ENCODE data around the gene DOK1. TPM values are rescaled to one million over a fixed set of nuclear protein-coding genes. Genes with fewer than 3 reads are reported as not detected.

Gene DOK1
- total RNA-seq, 1 donor from 2014 or later: 11.9 TPM

- H3K4me1 Mint-ChIP-seq: peaks cover 24% of the 10 kb centered on the region
- H3K27me3 Mint-ChIP-seq (ENCODE audit: low read depth): peaks cover 8% of the 10 kb centered on the region
- no peaks in the 10 kb centered on the region for H3K9me3 Mint-ChIP-seq
- DNase-seq (ENCODE audit: low spot score in 2 of 2, unreplicated experiment in 2 of 2): no peak
- TF ChIP-seq CTCF (IDR thresholded peaks at IDR 0.05; ENCODE audit: unreplicated experiment): no peak
- no peaks in the 10 kb centered on the region for H3K36me3 Mint-ChIP-seq
- peak overlapping the region; percentile 76 for H3K4me3 Mint-ChIP-seq
- peak overlapping the region; percentile 77 for H3K27ac Mint-ChIP-seq
Observed at GRCh38 chr2:74548285-74548899, 6.1 kb upstream of the DOK1 start.

GRCh38 chr2:74548900-74549826 is 5.4 kb upstream of the DOK1 start:
- Mint-ChIP-seq H3K4me1 (peaks cover 28% of the 10 kb centered on the region), H3K27ac (peak overlapping the region; percentile 35), H3K9me3 (no peaks in the 10 kb centered on the region), H3K36me3 (no peaks in the 10 kb centered on the region), H3K4me3 (peak overlapping the region; percentile 70), H3K27me3 (ENCODE audit: low read depth) (peaks cover 8% of the 10 kb centered on the region)
- TF ChIP-seq CTCF (IDR thresholded peaks at IDR 0.05; ENCODE audit: unreplicated experiment): no peak
- peak in 1 of 2 experiments; percentile 61 for DNase-seq (ENCODE audit: low spot score in 2 of 2, unreplicated experiment in 2 of 2)

GRCh38 chr2:74550231-74550630 is 4.3 kb upstream of the DOK1 start:
- H3K9me3 Mint-ChIP-seq: no peaks in the 10 kb centered on the region
- H3K27me3 Mint-ChIP-seq (ENCODE audit: low read depth): peaks cover 13% of the 10 kb centered on the region
- H3K27ac Mint-ChIP-seq: no peak overlapping the region
- H3K36me3 Mint-ChIP-seq: no peaks in the 10 kb centered on the region
- no peak for DNase-seq (ENCODE audit: low spot score in 2 of 2, unreplicated experiment in 2 of 2)
- H3K4me1 Mint-ChIP-seq: peaks cover 29% of the 10 kb centered on the region
- TF ChIP-seq CTCF (IDR thresholded peaks at IDR 0.05; ENCODE audit: unreplicated experiment): no peak
- H3K4me3 Mint-ChIP-seq: peak overlapping the region; percentile 70

GRCh38 chr2:74551530-74551929 is 3.0 kb upstream of the DOK1 start:
- H3K36me3 Mint-ChIP-seq: no peaks in the 10 kb centered on the region
- no peak for DNase-seq (ENCODE audit: low spot score in 2 of 2, unreplicated experiment in 2 of 2)
- no peak for TF ChIP-seq CTCF (IDR thresholded peaks at IDR 0.05; ENCODE audit: unreplicated experiment)
- no peak overlapping the region for H3K4me3 Mint-ChIP-seq
- no peak overlapping the region for H3K27ac Mint-ChIP-seq
- H3K9me3 Mint-ChIP-seq: no peaks in the 10 kb centered on the region
- peaks cover 20% of the 10 kb centered on the region for H3K27me3 Mint-ChIP-seq (ENCODE audit: low read depth)
- H3K4me1 Mint-ChIP-seq: peaks cover 31% of the 10 kb centered on the region

GRCh38 chr2:74551942-74552913 is 2.3 kb upstream of the DOK1 start:
- DNase-seq (ENCODE audit: low spot score in 2 of 2, unreplicated experiment in 2 of 2): no peak
- Mint-ChIP-seq H3K4me1 (peaks cover 31% of the 10 kb centered on the region), H3K9me3 (no peaks in the 10 kb centered on the region), H3K36me3 (peaks cover 3% of the 10 kb centered on the region), H3K4me3 (peak overlapping the region; percentile 79), H3K27ac (peak overlapping the region; percentile 17), H3K27me3 (ENCODE audit: low read depth) (peaks cover 18% of the 10 kb centered on the region)
- no peak for TF ChIP-seq CTCF (IDR thresholded peaks at IDR 0.05; ENCODE audit: unreplicated experiment)
